ENCODE measurements around the gene ITGA8. TPM values are rescaled to one million over a fixed set of nuclear protein-coding genes. Genes with fewer than 3 reads are reported as not detected.

Gene ITGA8
- total RNA-seq, 3 donors from 2014 or later, result 2.2 to 3.4 (median 2.5) TPM

DNA sequence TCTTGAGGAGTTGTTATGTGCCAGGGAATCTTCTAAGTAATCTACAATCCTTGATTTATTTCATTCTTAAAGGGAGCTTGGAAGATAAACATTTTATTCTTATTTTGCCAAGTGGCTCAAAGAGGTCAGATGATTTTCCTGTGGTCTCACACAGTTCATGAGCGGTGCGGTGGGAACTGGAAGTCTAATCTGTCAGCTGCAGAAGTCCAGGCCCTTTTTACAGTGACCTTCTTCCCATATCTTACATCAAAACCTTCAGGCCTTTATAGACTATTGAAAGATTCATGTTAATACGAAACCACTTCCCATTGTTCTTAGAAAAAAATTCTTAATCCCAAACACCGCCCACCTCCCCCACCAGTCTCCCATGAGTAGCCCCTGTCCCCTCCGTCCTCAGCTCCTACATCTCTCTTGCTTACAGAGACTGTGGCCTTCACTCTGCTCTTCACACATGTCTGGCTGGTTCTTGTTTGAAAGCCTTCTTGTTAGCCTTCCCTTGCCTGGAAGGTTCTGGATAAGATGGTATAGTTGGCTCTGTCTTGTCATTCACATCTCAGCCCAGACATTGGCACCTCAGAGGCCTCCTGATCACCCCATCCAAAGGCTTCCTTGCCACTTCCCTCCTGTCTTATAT lies 61.5 kb downstream of the ITGA8 start:
- intact Hi-C loops (cut with DNase I, micrococcal nuclease), result no loop called here
- DNase-seq (no peak), ATAC-seq (no peak)
- Histone ChIP-seq H3K4me3 (no peak overlapping the region), H3K9me3 (no peaks in the 10 kb centered on the region), H3K36me3 (ENCODE audit: low read depth) (no peaks in the 10 kb centered on the region), H3K4me1 (ENCODE audit: low read depth) (no peaks in the 10 kb centered on the region)
- TF ChIP-seq, protein P1, sequence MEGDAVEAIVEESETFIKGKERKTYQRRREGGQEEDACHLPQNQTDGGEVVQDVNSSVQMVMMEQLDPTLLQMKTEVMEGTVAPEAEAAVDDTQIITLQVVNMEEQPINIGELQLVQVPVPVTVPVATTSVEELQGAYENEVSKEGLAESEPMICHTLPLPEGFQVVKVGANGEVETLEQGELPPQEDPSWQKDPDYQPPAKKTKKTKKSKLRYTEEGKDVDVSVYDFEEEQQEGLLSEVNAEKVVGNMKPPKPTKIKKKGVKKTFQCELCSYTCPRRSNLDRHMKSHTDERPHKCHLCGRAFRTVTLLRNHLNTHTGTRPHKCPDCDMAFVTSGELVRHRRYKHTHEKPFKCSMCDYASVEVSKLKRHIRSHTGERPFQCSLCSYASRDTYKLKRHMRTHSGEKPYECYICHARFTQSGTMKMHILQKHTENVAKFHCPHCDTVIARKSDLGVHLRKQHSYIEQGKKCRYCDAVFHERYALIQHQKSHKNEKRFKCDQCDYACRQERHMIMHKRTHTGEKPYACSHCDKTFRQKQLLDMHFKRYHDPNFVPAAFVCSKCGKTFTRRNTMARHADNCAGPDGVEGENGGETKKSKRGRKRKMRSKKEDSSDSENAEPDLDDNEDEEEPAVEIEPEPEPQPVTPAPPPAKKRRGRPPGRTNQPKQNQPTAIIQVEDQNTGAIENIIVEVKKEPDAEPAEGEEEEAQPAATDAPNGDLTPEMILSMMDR (IDR thresholded peaks at IDR 0.05), result no peak

DNA sequence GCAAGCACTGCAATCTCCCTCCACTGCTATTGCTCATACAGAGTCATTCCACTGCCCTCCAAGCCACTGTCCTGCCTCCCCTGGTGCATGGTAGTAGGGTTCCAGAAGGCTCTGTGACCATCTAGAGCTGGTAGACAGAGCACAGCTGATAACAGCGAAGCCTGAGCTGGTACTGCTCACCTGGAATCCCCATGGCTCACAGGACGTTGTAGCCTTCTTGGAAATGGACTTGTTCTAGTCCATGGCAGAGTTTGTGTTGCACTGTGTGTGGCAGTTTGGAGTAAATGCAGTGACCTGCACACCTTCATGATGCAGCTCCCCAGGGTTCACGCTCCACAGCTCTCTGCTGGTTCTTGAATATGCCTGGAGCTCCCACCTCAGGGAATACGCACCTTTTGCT lies 67.0 kb downstream of the ITGA8 start:
- no peaks in the 10 kb centered on the region for H3K9me3 ChIP-seq
- intact Hi-C loops (cut with DNase I, micrococcal nuclease), result no loop called here
- ATAC-seq (no peak), DNase-seq (no peak)
- no peak overlapping the region for H3K4me3 ChIP-seq
- TF ChIP-seq, protein P1 (IDR thresholded peaks at IDR 0.05), result no peak
- H3K4me1 ChIP-seq (ENCODE audit: low read depth), result no peaks in the 10 kb centered on the region
- no peaks in the 10 kb centered on the region for H3K36me3 ChIP-seq (ENCODE audit: low read depth)

GRCh38 chr10:15652117-15652516 lies 67.6 kb downstream of the ITGA8 start:
- DNase-seq (peak in 1 of 3 donors; percentile 10), ATAC-seq (no peak)
- intact Hi-C loops (cut with DNase I, micrococcal nuclease), result no loop called here
- Histone ChIP-seq H3K9me3 (no peaks in the 10 kb centered on the region), H3K4me3 (no peak overlapping the region), H3K36me3 (ENCODE audit: low read depth) (no peaks in the 10 kb centered on the region), H3K4me1 (ENCODE audit: low read depth) (no peaks in the 10 kb centered on the region)
- TF ChIP-seq, protein P1 (IDR thresholded peaks at IDR 0.05), result no peak

DNA sequence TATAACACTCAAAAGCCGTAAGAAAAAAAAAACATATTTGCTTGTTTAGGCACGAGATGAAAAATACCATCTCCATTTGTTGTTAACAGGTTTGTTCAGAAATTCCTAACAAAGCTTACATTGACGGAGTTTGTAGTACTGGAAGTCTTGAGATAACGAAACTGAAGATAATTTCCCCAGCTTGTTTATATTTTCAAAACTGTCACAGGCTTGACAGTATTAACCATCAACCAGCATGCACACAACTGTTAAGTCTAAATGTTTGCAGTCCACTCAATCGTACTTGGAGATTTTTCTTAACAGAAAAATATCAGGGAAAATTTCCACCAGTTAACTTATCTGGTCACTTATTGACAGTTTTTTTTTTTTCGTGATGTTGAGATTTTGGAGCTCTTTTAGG lies 68.5 kb downstream of the ITGA8 start:
- Histone ChIP-seq H3K4me3 (no peak overlapping the region), H3K9me3 (no peaks in the 10 kb centered on the region), H3K36me3 (ENCODE audit: low read depth) (no peaks in the 10 kb centered on the region), H3K4me1 (ENCODE audit: low read depth) (no peaks in the 10 kb centered on the region)
- ATAC-seq, result no peak
- TF ChIP-seq, protein P1 (IDR thresholded peaks at IDR 0.05), result no peak
- no peak for DNase-seq
- intact Hi-C loops (cut with DNase I, micrococcal nuclease), result no loop called here

- DNase-seq (no peak), ATAC-seq (no peak)
- intact Hi-C loops (cut with DNase I, micrococcal nuclease), result no loop called here
- Histone ChIP-seq H3K9me3 (no peaks in the 10 kb centered on the region), H3K4me3 (no peak overlapping the region), H3K36me3 (ENCODE audit: low read depth) (no peaks in the 10 kb centered on the region), H3K4me1 (ENCODE audit: low read depth) (no peaks in the 10 kb centered on the region)
- TF ChIP-seq, protein P1 (IDR thresholded peaks at IDR 0.05), result no peak
Observed at GRCh38 chr10:15642095-15642494, 77.6 kb downstream of the ITGA8 start.

Measured in mucosa of descending colon (tissue), 3 donors.